MCF 10A (cell line): ENCODE results near the gene WDR43. TPM values are rescaled to one million over a fixed set of nuclear protein-coding genes. Genes with fewer than 3 reads are reported as not detected.

Source experiments
- BruUV-seq: library from RNA; stranded (reverse); fragments of 400-500 nt; replicated peaks from 2 replicates; lab custom pipeline; 2021; lab: Mats Ljungman, UMichigan
- CTCF ChIA-PET: fragments of 300-600 bp; sonication (Branson Sonifier 250); formaldehyde crosslinking; extraction: SDS; loops from one replicate; lab custom pipeline; 2021; ENCODE audit warnings: antibody characterized with exemption, inconsistent platforms; lab: Yijun Ruan, JAX
- POLR2A ChIA-PET: fragments of 300-600, 350-650 bp; sonication (Branson Sonifier 250); formaldehyde crosslinking; extraction: SDS; loops from one replicate; lab custom pipeline; 2020; ENCODE audit warnings: antibody characterized with exemption, inconsistent platforms; lab: Yijun Ruan, JAX
- DNase-seq: peaks from one replicate; pipeline ENCODE4 v3.0.0-alpha.2; 2018; ENCODE audit not compliant: unreplicated experiment
- H3K27ac Mint-ChIP-seq: one replicate; pipeline ENCODE4 v1.8.0; 2022; ENCODE audit warnings: mild to moderate bottlenecking, low read depth, mixed read lengths; ENCODE audit not compliant: unreplicated experiment
- H3K27me3 Mint-ChIP-seq: one replicate; pipeline ENCODE4 v1.8.0; 2022; ENCODE audit warnings: mixed read lengths; ENCODE audit not compliant: insufficient read depth, unreplicated experiment
- H3K36me3 Mint-ChIP-seq: one replicate; pipeline ENCODE4 v1.8.0; 2022; ENCODE audit warnings: mild to moderate bottlenecking, moderate library complexity, mixed read lengths; ENCODE audit not compliant: insufficient read depth, unreplicated experiment
- H3K4me1 Mint-ChIP-seq: one replicate; pipeline ENCODE4 v1.8.0; 2022; ENCODE audit warnings: mixed read lengths; ENCODE audit not compliant: insufficient read depth, unreplicated experiment
- H3K4me3 Mint-ChIP-seq: one replicate; pipeline ENCODE4 v1.8.0; 2022; ENCODE audit warnings: mild to moderate bottlenecking, moderate library complexity, mixed read lengths; ENCODE audit not compliant: unreplicated experiment
- H3K9me3 Mint-ChIP-seq: one replicate; pipeline ENCODE4 v1.8.0; 2022; ENCODE audit warnings: mixed read lengths; ENCODE audit not compliant: unreplicated experiment
- CTCF ChIP-seq: fragments of 200-600 bp; IDR thresholded peaks from one replicate; pipeline ENCODE4 v1.8.0; 2022; ENCODE audit warnings: antibody characterized with exemption, mild to moderate bottlenecking; ENCODE audit not compliant: unreplicated experiment
- intact Hi-C: fragments of 100-400 bp; cut with micrococcal nuclease; formaldehyde crosslinking; loops from 2 replicates; pipeline ENCODE4 v1.14.1; 2022
- total RNA-seq: library from RNA; stranded (reverse); gene quantifications from 2 replicates; pipeline ENCODE4 v1.2.3, GENCODE V29; 2022

Gene WDR43
- total RNA-seq, 1 experiment from 2014 or later = 160 TPM

DNA sequence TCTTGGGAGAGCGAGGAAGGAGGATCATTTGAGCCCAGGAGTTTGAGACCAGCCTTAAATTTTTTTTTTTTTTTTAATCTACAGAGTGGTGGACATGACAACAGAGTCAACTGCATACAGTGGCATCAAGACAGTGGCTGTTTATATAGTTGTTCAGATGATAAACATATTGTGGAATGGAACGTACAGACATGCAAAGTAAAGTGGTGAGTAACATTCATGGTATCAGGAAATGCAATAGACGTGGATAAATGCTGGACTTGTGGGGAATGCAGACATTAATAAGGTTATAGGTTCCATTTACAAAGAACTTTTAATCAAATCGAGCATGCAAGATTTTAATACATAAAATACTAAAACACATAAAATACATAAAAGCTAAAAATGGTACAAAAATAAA, 11.9 kb downstream of the WDR43 start:
- CTCF ChIA-PET = no interaction called here
- no peaks in the 10 kb centered on the region for H3K9me3 Mint-ChIP-seq
- H3K27ac Mint-ChIP-seq = no peak overlapping the region
- H3K36me3 Mint-ChIP-seq = peaks cover 92% of the 10 kb centered on the region
- H3K4me1 Mint-ChIP-seq = peaks cover 20% of the 10 kb centered on the region
- POLR2A ChIA-PET = interaction anchor here (4.6 kb wide), 1 partner anchor 11 kb away, joined by 56 read pairs; the partner anchor contains the start of gene WDR43
- no peaks in the 10 kb centered on the region for H3K27me3 Mint-ChIP-seq
- DNase-seq = no peak
- H3K4me3 Mint-ChIP-seq = no peak overlapping the region
- no peak for TF ChIP-seq CTCF
- BruUV-seq = no TSS peak
- intact Hi-C loops = no loop called here

DNA sequence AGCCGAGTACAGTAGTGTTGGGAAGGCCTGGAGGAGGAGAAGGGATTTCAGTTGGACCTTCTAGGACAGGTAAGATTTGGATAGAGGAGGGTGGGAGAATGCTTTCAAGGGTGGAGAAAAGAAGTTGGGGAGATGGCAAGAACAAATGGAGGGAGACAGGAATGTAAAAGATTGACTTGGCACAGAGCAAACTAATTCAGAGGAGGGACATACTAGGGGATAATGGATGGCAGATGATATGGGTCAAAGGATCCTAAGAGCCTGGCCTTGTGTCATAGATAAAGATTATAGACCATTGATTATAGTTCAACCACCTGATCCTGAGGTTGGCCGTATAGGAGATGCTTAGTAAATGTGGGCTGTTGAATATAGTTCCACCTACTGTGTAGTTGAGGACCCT, 12.4 kb downstream of the WDR43 start:
- H3K27ac Mint-ChIP-seq = no peak overlapping the region
- DNase-seq = no peak
- intact Hi-C loops = no loop called here
- BruUV-seq = no TSS peak
- no peaks in the 10 kb centered on the region for H3K27me3 Mint-ChIP-seq
- H3K4me3 Mint-ChIP-seq = no peak overlapping the region
- H3K36me3 Mint-ChIP-seq = peaks cover 94% of the 10 kb centered on the region
- ChIA-PET CTCF (no interaction called here), POLR2A (interaction anchor here (4.6 kb wide), 1 partner anchor 11 kb away, joined by 56 read pairs; the partner anchor contains the start of gene WDR43)
- H3K9me3 Mint-ChIP-seq = no peaks in the 10 kb centered on the region
- peaks cover 20% of the 10 kb centered on the region for H3K4me1 Mint-ChIP-seq
- no peak for TF ChIP-seq CTCF

DNA sequence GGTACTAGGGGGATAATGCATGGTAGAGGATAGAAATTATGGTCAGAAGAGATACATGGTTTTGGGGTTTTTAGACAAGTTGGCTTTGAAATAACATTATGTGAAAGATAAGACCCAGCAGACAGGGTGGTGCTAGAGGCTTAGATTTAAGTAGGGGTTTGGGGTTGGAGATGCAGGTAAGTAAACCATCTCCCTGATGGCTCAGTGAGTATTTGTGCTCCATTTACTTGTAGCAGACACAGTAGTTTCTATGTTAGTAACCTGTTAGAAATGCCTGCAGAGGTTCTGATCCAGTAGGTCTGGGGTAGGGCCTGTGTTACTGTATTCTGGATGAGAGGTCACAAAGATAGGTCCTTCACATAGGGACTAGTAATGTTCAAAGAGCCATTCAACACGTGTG, 13.7 kb downstream of the WDR43 start:
- no peak overlapping the region for H3K27ac Mint-ChIP-seq
- H3K4me3 Mint-ChIP-seq = no peak overlapping the region
- H3K4me1 Mint-ChIP-seq = peaks cover 20% of the 10 kb centered on the region
- POLR2A ChIA-PET = interaction anchor here (0.8 to 1.2 kb wide), 2 partner anchors 15 to 18 kb away, joined by 4 to 6 read pairs; no protein-coding TSS in a partner anchor
- CTCF ChIA-PET = no interaction called here
- DNase-seq = no peak
- no peaks in the 10 kb centered on the region for H3K9me3 Mint-ChIP-seq
- intact Hi-C loops = no loop called here
- peaks cover 94% of the 10 kb centered on the region for H3K36me3 Mint-ChIP-seq
- BruUV-seq = no TSS peak
- H3K27me3 Mint-ChIP-seq = no peaks in the 10 kb centered on the region
- no peak for TF ChIP-seq CTCF

GRCh38 chr2:28909655-28910353, 15.3 kb downstream of the WDR43 start:
- Mint-ChIP-seq H3K36me3 (peaks cover 95% of the 10 kb centered on the region), H3K4me3 (no peak overlapping the region), H3K9me3 (no peaks in the 10 kb centered on the region), H3K27me3 (no peaks in the 10 kb centered on the region), H3K4me1 (peaks cover 17% of the 10 kb centered on the region), H3K27ac (no peak overlapping the region)
- CTCF ChIA-PET = interaction anchor here (1.5 to 1.7 kb wide), 2 partner anchors 14 to 89 kb away, joined by 3 to 11 read pairs; no protein-coding TSS in a partner anchor
- intact Hi-C loops = no loop called here
- BruUV-seq = no TSS peak
- DNase-seq = no peak
- TF ChIP-seq CTCF = no peak
- POLR2A ChIA-PET = interaction anchor here (0.7 to 1.4 kb wide), 9 partner anchors 11 to 42 kb away, joined by 3 to 7 read pairs (median 4); partner anchors contain the start of genes TRMT61B and WDR43
